GM19395 (cell line): Measurements from ENCODE around the gene TBC1D8B.
"Not testable (repeated sequence)": the region's sequence is repeated elsewhere in the genome, so short reads cannot be mapped to it uniquely, and the experiment has no call there.

Experiments used
- ATAC-seq: cut with Tn5 transposase; IDR thresholded peaks from one replicate; pipeline ENCODE4 v1.9.1; 2021; ENCODE audit warnings: mild to moderate bottlenecking, moderate library complexity; ENCODE audit not compliant: unreplicated experiment

Gene TBC1D8B

DNA sequence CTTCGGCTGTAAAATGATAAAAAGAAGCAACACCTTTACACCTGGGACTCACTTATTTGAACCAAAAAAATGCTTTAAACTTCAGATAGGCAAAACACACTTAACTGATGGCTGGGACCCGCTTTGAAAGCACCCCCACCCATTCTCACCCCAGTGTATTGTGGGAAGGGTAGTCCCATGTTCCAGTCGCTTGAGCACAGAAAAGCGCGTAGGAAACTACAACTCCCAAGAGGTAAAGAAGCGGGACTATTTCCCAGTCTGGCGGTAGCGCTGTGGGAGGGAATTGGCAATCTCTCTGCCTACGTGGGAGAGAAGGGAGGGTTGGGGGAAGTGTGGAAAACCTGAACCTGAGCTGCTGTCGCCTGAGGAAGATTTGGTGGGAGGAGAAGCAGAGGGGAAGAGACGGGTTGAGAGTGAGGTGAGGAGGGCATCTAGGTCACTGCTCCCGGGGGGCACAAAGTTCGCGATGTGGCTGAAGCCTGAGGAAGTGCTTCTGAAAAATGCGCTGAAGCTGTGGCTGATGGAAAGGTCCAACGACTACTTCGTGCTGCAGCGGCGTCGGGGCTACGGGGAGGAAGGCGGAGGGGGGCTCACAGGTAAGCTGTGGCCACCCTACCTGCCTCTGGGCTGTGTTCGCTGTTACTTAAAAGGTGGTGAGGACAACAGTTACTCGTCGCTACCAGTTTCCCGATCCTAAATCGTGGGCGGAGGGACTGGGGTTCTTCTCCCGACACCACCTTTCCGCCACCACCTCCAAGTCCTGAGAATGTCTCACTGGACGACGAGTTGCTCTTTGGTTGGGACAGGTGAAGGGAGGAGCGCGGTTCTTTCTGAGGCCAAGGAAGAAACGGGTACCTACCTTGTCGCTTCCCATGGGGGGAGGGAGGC, at the start of gene TBC1D8B:
TSS of gene TBC1D8B (plus strand) at position 286 of the 888 bp plus-strand sequence. CDS start at position 467, 181 bp downstream.
- peak; percentile 92 for ATAC-seq

DNA sequence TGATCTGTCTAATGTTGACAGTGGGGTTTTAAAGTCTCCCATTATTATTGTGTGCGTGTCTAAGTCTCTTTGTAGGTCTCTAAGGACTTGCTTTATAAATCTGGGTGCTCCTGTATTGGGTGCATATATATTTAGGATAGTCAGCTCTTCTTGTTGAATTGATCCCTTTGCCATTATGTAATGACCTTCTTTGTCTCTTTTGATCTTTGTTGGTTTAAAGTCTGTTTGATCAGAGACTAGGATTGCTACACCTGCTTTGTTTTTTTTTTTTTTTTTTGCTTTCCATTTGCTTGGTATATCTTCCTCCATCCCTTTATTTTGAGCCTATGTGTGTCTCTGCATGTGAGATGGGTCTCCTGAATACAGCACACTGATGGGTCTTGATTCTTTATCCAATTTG, 33.2 kb upstream of the TBC1D8B start:
- ATAC-seq, result not testable (repeated sequence)

DNA sequence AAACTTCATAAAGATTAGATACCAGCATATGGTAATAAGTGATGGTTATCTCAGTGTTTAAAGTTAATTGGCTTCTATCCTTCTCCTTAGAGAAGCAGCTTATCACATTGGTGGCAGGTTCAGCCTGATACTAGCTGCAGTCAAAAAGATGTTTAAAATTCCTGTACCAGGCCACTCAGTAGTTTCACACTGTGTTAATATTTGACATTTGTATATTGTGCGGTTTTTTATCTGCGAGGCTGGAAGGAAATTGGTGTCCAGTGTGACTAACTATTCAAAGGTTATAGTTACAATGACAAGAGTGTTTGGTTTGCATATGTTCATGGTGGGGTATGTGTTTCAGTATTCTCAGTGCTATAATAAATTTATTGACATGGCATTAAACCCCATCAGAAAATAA, 27.5 kb upstream of the TBC1D8B start:
- ATAC-seq, result no peak

DNA sequence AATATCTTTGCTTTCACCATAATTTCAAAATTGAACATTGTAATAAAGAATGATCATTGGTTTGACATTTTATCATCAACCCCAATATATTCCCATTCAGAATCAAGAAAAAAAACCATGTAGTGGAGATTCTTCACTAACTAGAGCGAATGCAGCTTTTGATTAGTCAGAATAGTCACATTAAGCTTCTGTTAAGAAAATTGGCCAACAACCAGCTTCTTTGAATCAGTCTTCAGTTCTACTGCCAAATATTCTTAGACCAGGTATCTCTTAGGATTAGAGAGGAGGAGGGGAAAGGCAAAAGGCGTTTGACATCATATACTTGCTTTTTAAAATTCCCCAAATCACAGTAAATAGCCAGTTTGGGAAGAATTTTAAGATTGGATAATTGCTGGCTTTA, 22.2 kb upstream of the TBC1D8B start:
- no peak for ATAC-seq

DNA sequence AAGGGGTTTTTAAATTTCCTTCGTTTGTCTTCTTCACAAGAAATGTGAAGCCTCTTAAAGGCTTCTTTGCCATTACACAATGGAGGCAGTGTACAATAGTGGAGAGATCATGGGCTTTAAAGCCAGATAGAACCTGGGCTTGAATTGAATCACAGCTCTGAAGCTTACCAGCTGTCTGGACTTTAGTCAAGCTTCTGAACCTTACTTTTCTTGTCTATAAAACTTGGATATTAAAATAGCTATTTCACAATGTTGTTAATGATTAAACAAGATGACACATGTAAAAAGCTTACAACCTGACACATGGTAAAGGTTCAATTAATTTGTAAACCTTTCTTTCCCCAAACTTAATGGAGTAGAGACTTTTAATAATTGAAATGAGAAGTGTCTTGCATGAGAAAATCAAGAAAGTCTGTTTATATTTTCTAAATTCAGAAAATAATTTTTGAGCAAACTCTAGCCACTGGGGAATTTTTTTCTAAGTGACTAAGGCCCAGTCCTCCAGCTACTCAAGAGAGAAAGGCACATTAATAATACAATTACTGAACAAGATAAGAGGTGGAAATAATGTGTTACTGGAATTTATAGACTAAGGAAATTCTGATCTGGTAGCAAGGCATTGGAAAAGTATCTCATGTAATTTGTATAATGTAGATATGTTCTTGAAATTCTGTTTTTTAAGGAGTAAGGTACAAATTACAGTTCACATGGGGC, 21.7 kb upstream of the TBC1D8B start:
- ATAC-seq, result no peak

DNA sequence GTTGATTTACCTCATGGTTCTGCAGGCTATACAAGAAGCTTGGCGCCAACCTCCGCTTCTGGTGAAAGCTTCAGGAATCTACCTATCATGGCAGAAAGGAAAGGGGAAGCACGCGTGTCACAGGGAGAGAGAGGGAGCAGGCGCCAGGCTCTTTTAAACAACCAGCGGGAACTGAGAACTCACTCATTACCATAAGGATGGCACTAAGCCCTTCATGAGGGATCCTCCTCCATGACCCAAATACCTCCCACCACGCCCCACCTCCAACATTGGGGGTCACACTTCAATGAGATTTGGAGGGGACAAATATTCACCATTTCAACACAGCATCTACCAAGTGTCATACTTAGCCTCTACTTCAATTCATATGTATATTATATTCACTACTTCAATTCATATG, 18.8 kb upstream of the TBC1D8B start:
- ATAC-seq, result no peak

DNA sequence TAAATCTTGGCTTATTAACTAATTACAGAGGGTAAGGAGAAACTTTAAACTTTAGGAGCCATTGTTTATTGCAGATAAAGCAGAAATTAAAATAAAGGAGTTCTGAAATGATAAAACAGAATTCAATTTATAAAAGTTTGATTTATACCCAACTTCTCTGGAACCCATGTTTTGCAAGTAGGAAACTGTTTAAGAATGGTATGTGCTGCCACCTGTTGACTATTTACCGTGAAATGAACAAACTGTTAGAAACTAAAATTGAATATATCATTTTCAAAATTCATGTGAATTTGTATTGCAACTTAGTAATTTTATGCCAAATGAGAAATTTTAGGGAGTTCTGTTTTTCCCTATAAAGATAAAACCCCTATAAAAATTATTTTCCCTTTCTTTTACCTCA, 11.0 kb upstream of the TBC1D8B start:
- no peak for ATAC-seq

DNA sequence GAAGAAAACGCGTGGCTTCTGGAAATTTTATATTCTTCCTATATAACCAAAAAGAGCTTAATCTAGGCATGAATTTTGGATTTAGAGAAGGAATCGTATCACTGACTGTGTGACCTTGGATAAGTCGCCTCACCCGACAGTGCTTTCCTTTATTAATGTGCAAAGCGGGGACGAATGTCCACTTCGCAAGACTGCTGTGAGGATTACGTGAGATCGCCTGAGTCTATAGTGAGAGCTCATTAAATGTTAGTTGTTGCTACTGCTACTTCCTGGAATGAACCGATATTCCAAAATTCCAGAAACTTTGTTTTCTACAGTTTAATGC, 448 bp upstream of the TBC1D8B start:
- peak; percentile 25 for ATAC-seq

DNA sequence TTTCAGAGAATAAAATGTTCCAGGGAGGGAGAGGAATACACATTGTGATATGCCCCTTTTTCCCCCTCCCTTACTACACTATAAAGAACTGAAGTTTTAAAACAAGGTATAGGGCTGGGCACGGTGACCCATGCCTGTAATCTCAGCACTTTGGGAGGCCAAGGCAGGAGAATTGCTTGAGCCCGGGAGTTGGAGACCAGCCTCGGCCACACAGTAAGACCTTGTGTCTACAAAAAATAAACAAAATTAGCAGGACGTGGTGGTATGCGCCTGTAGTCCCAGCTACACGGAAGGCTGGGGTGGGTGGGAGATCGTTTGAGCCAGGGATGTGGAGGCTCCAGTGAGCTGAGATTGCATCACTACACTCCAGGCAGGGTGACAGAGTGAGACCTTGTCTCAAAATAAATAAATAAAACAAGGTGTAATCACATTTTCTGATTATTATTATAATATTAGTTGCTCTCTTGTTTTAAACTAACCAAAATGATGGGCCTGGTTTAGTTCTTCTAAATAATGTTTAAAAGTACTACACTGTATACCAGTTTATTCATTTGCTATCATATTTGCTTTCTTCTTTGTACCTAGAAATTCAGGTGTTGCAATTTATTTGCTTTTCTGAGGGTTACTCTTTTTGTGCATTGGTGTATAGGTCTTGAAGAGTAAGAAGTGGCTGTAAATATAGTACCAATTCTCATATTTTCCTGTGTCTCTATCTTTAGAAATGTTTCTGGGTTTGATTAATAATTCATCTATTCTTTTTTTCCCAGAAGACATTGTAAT, 8.8 kb downstream of the TBC1D8B start:
- ATAC-seq, result no peak

DNA sequence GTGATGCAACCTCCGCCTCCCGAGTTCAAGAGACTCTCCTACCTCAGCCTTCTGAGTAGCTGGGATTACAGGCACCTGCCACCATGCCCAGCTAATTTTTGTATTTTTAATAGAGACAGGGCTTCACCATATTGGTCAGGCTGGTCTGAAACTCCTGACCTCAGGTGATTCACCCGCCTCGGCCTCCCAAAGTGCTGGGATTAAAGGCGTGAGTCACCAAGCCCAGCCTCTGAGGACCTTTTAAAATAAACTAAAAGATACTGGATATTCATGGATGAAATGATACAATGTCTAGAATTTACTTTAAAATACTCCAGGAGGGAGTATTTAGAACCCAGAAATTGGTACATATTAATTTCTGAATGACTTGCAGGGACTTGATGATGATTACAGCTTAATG, 10.5 kb downstream of the TBC1D8B start:
- ATAC-seq, result not testable (repeated sequence)

DNA sequence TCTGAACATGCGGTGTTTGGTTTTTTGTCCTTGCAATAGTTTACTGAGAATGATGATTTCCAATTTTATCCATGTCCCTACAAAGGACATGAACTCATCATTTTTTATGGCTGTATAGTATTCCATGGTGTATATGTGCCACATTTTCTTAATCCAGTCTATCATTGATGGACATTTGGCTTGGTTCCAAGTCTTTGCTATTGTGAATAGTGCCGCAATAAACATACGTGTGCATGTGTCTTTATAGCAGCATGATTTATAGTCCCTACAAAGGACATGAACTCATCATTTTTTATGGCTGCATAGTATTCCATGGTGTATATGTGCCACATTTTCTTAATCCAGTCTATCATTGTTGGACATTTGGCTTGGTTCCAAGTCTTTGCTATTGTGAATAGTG, 11.6 kb downstream of the TBC1D8B start:
- not testable (repeated sequence) for ATAC-seq

DNA sequence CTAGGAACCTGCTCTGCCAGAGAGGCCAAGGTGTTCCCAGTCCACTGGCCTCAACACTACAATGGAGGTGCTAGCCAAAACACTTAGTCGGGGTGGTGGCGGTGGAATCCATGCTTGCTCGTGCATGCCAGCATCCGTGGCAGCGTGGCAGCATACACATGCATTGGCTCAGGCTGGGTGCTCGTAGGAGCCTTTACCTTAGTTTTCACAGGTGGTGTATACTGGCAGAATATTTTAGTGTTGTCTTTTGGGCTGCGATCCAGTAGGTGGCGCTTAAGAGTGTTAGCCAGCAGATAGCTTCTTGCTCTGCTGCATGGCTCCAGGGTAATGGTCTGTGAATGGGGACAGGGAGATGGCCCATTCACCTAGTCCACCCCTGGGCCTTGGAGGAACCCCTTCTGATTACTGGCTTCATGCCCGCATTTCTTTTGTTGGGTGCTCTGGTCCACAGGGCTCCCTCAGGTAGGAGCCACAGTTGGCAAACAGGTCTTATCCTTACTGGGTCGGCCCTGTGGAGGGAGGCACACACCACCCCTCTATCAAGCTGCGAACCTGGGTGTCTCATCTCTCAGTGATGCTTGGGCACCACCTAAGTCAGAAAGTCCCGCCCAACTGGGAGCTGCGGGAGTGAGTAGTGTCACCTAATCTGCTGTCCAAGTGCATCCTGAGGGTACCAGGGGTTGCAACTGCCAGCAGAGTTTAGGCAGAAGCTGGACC, 60.7 kb downstream of the TBC1D8B start:
- peak; percentile 89 for ATAC-seq

DNA sequence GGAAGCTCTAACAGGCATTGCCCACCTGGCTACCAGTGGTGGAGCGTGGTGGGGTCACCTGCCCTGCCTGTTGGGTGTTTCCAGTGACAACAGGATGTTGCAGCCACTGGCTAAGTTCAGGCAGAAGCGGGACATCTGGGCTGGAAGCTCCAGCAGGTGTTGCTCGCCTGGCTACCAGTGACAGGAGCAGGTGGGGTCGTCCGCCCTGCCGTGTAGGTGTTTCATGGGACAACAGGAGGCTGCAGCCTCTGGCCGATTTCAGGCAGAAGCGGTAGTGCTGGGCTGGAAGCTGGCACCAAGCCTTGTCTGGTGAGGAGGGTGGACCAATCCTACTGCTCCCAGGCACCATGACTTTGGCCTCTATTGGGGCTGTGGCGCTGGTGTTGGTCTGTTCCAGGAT, 61.2 kb downstream of the TBC1D8B start:
- ATAC-seq, result no peak

DNA sequence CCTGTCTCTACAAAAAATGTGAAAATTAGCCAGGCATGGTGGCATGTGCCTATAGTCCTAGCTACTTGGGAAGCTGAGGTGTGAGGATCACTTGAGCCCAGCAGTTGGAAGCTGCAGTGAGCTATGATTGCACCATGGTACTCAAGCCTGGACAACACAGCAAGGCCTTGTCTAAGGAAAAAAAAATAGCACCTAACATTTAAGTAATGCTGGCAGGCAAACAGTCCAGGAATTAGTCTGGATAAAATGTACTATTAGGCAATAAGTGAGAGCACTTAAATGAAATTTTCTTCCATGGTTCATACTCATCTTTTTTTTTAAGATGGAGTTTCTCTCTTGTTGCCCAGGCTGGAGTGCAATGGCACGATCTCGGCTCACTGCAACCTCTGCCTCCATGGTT, 70.3 kb downstream of the TBC1D8B start:
- ATAC-seq, result not testable (repeated sequence)

DNA sequence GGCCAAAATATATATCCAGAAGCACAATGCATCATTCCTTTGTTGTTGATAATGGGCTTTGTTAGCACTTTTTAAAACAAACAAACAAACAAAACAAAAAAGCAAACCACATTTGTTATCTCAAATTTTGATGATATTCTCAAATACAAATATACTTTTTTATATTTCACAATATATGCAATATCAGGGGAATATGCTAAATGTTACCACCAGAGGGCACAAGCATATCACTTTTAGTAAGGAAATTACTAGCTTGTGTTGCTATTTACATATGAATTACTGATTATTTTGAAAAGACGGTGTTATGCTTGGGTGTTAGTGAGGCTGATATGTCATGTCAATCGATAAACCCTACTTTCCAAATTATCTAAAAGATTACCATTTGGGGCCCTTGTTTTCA, 71.6 kb downstream of the TBC1D8B start:
- no peak for ATAC-seq

DNA sequence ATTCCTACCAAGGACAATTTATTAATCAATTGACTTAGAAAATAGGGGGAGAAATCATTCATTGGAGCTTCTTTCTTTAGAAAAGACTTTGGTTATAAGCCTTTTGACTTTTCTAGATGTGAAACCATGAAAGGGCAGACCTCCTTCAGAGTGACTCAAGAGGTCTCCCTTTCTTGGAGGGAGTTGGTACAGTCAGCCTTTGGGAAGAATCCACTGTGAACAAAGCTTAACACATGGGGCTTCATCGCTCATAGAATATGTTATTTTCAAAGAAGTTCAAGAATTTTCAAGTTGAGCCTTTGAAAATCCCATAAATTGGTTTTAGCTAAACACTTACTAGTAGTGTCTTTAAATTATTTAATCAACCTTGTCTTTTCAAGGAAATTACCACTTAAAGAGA, 72.7 kb downstream of the TBC1D8B start:
- ATAC-seq, result no peak

DNA sequence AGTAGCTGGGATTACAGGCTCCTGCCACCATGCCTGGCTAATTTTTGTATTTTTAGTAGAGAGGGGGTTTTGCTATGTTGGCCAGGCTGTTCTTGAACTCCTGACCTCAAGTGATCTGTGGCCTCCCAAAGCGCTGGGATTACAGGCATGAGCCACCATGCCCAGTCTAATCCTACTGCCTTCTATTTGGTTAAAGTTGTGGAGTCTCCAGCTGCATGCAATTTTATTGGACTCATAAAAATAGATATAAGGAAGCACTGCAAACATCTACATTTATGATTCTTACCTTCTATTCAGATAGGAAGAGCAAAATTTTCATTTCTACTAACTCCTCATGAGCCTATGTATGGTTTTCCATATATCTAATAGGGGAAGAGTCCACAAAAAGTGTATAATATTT, 87.0 kb downstream of the TBC1D8B start:
- no peak for ATAC-seq

DNA sequence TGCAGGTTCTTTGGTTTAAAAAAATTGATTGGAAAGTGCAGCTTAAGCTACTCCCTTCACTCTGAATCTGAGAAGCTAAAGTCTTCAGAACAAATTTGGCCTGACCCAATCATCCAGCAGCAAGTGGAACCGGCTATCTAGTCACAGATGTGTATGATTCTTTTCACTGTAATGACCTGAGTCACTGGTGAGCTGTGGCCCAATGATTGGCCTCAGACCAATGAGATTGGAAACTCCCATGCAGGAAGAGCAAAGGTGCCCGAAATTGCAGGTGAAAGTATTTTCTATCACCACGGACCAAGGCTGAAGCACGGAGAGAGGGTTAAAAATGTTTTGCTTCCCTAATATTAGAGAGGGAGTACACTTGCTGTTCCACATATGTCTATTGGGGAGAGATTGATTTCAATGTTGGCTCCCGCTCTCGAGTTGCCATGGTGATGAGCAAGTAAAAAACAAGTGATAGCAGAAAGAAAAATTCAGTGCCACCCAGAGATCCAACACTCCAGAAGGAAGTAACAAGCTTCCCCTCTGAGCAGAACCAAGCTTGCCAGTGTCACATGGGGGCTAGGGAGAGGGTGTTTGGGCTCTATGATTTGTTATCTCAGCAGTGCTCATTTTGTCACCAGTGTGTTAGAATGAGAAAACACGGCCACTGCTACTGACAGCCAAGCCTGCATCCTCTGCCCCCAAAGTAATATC, 89.4 kb downstream of the TBC1D8B start:
- no peak for ATAC-seq

DNA sequence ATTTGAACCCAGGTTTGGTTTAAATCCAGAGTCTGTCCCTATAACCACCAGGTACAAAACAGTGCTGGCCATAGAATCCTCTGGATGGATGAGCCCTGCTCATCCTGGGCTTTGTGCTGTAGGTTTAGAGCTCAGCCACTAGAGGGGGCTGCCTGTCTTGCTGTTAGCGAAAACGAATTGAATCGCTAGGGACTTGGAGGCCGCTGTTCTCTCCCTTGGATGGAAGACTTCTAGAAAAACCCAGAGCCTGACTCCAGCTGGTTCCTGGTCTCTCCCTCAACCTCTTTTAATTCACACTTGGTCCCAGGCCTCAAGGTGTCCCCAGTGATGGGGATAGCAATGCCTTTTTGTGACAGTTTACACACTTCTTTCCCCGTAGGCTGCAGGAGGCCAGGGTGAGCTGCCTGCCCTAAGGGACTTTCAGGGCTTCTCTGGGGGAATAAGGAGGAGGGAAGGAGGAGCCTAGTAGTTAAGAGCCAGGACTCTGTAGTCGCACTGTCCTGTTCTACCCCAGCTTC, 92.0 kb downstream of the TBC1D8B start:
- ATAC-seq, result peak; percentile 77

DNA sequence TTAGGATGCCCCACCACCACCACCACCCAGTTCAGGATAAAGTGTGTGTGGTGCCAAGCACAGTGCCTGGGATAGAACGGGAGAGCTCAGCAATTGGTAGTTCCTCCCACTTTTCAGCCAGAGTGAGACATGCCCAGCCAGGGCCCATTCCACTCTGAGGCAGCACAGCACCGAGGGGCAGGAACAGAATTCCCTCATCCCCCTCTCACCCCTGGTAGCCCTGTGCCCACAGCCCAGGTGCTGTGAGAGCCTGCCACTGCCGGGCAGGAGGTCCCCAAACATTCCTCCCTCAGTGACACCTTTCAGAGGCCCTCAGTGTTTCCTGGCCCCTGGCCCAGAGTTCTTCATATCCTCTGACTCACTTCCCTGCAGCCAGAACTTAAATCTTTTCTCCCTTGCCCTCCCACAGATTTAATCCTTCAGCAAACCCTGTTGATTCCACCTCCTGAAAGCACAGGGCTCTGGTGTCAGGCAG, 92.5 kb downstream of the TBC1D8B start:
- no peak for ATAC-seq
